HEK293 (cell line): ENCODE data around the gene TPSD1.

Source experiments
- CTCF ChIA-PET: fragments of 350-600 bp; formaldehyde crosslinking; extraction: SDS; loops from one replicate; lab custom pipeline; 2021; ENCODE audit warnings: antibody characterized with exemption; lab: Yijun Ruan, JAX
- POLR2A ChIA-PET: fragments of 300-600 bp; formaldehyde crosslinking; extraction: SDS; loops from one replicate; lab custom pipeline; 2020; ENCODE audit warnings: antibody characterized with exemption, inconsistent platforms; lab: Yijun Ruan, JAX
- H3K27ac ChIP-seq: fragments of 200-500 bp; sonication (Bioruptor generic); 2 replicates; pipeline ENCODE4 v1.5.1; 2014; ENCODE audit warnings: low read depth, low read length, control low read depth, inconsistent platforms; ENCODE audit errors: extremely low read depth
- H3K36me3 ChIP-seq, 2 experiments: fragments of 200-500 bp in 1 of 2; sonication (Bioruptor generic) in 1 of 2; 1 replicate in 1 of 2; 2 replicates in 1 of 2; pipeline ENCODE4 v1.5.1; 2014 to 2017; ENCODE audit warnings: inconsistent platforms in 2 of 2, low read length in 2 of 2; ENCODE audit not compliant: control insufficient read depth in 2 of 2, insufficient read depth in 1 of 2
- H3K4me1 ChIP-seq: fragments of 200-500 bp; sonication (Bioruptor generic); 2 replicates; pipeline ENCODE4 v1.5.1; 2014; ENCODE audit warnings: mild to moderate bottlenecking, low read length, inconsistent platforms; ENCODE audit not compliant: control insufficient read depth, insufficient read depth
- H3K4me3 ChIP-seq: 2 replicates; pipeline ENCODE4 v1.5.1; 2011; ENCODE audit warnings: low read depth, mild to moderate bottlenecking, control low read depth, low read length, moderate library complexity
- H3K9me3 ChIP-seq: fragments of 200-500 bp; sonication (Bioruptor generic); 2 replicates; pipeline ENCODE4 v1.5.1; 2014; ENCODE audit warnings: low read depth, low read length, inconsistent platforms; ENCODE audit not compliant: control insufficient read depth, insufficient read depth
- EGR2 ChIP-seq: fragments of 450-650 bp; formaldehyde crosslinking; IDR thresholded peaks from 2 replicates; pipeline ENCODE4 v1.5.1; 2016; ENCODE audit warnings: low read depth, missing biosample characterization, missing genetic modification characterization
- GLIS2 ChIP-seq: fragments of 450-650 bp; formaldehyde crosslinking; IDR thresholded peaks from 2 replicates; pipeline ENCODE4 v1.5.1; 2016; ENCODE audit warnings: missing biosample characterization, missing genetic modification characterization
- KLF1 ChIP-seq: fragments of 450-650 bp; formaldehyde crosslinking; IDR thresholded peaks from 2 replicates; pipeline ENCODE4 v1.5.1; 2016; ENCODE audit warnings: missing biosample characterization, missing genetic modification characterization
- KLF10 ChIP-seq: fragments of 450-650 bp; IDR thresholded peaks from 2 replicates; pipeline ENCODE4 v1.5.1; 2018; ENCODE audit warnings: missing biosample characterization, mild to moderate bottlenecking, missing genetic modification characterization
- OVOL3 ChIP-seq: fragments of 450-650 bp; formaldehyde crosslinking; IDR thresholded peaks from 2 replicates; pipeline ENCODE4 v1.5.1; 2016; ENCODE audit warnings: missing biosample characterization, missing genetic modification characterization
- SP2 ChIP-seq: fragments of 450-650 bp; formaldehyde crosslinking; IDR thresholded peaks from 2 replicates; pipeline ENCODE4 v1.5.1; 2016; ENCODE audit warnings: missing biosample characterization, missing genetic modification characterization
- TCF7L2 ChIP-seq: IDR thresholded peaks from 2 replicates; pipeline ENCODE4 v1.6.1; 2011; ENCODE audit warnings: low read depth, mild to moderate bottlenecking, inconsistent platforms, low read length, moderate library complexity, borderline replicate concordance
- TRIM28 ChIP-seq: IDR thresholded peaks from 2 replicates; pipeline ENCODE4 v1.6.1; 2011; ENCODE audit warnings: low read length, control low read depth, borderline replicate concordance
- ZBTB44 ChIP-seq: fragments of 450-650 bp; IDR thresholded peaks from 2 replicates; pipeline ENCODE4 v1.5.1; 2018; ENCODE audit warnings: missing biosample characterization, mild to moderate bottlenecking, missing genetic modification characterization
- ZFHX2 ChIP-seq: fragments of 450-650 bp; formaldehyde crosslinking; conservative IDR thresholded peaks from 2 replicates; pipeline ENCODE4 v1.5.1; 2016; ENCODE audit warnings: missing biosample characterization, missing genetic modification characterization
- ZFP41 ChIP-seq: fragments of 450-650 bp; formaldehyde crosslinking; IDR thresholded peaks from 2 replicates; pipeline ENCODE4 v1.5.1; 2016; ENCODE audit warnings: missing biosample characterization, missing genetic modification characterization, borderline replicate concordance
- ZIC2 ChIP-seq: fragments of 450-650 bp; formaldehyde crosslinking; IDR thresholded peaks from 2 replicates; pipeline ENCODE4 v1.5.1; 2016; ENCODE audit warnings: missing biosample characterization, missing genetic modification characterization
- ZNF239 ChIP-seq: fragments of 450-650 bp; formaldehyde crosslinking; IDR thresholded peaks from 2 replicates; pipeline ENCODE4 v1.5.1; 2016; ENCODE audit warnings: missing biosample characterization, missing genetic modification characterization
- ZNF26 ChIP-seq: fragments of 450-650 bp; formaldehyde crosslinking; IDR thresholded peaks from 2 replicates; pipeline ENCODE4 v1.5.1; 2016; ENCODE audit warnings: missing biosample characterization, missing genetic modification characterization
- ZNF280C ChIP-seq: fragments of 450-650 bp; formaldehyde crosslinking; IDR thresholded peaks from 2 replicates; pipeline ENCODE4 v1.5.1; 2016; ENCODE audit warnings: missing biosample characterization, missing genetic modification characterization
- ZNF302 ChIP-seq: fragments of 450-650 bp; formaldehyde crosslinking; IDR thresholded peaks from 2 replicates; pipeline ENCODE4 v1.5.1; 2016; ENCODE audit warnings: missing biosample characterization, missing genetic modification characterization, low read depth
- ZNF404 ChIP-seq: fragments of 450-650 bp; formaldehyde crosslinking; IDR thresholded peaks from 2 replicates; pipeline ENCODE4 v1.5.1; 2017; ENCODE audit warnings: missing biosample characterization, missing genetic modification characterization
- ZNF426 ChIP-seq: fragments of 450-650 bp; formaldehyde crosslinking; IDR thresholded peaks from 2 replicates; pipeline ENCODE4 v1.5.1; 2017; ENCODE audit warnings: missing biosample characterization, missing genetic modification characterization, mild to moderate bottlenecking, inconsistent platforms, moderate library complexity
- ZNF626 ChIP-seq: fragments of 450-650 bp; sonication (Bioruptor Pico); formaldehyde crosslinking; IDR thresholded peaks from 2 replicates; pipeline ENCODE4 v1.5.1; 2018; ENCODE audit warnings: missing biosample characterization, missing genetic modification characterization, inconsistent platforms
- ZNF785 ChIP-seq: fragments of 450-650 bp; formaldehyde crosslinking; IDR thresholded peaks from 2 replicates; pipeline ENCODE4 v1.5.1; 2016; ENCODE audit warnings: missing biosample characterization, missing genetic modification characterization
- ZNF791 ChIP-seq: fragments of 450-650 bp; formaldehyde crosslinking; IDR thresholded peaks from 2 replicates; pipeline ENCODE4 v1.5.1; 2016; ENCODE audit warnings: missing biosample characterization, missing genetic modification characterization
- ZSCAN16 ChIP-seq: fragments of 450-650 bp; formaldehyde crosslinking; IDR thresholded peaks from 2 replicates; pipeline ENCODE4 v1.5.1; 2016; ENCODE audit warnings: missing biosample characterization, missing genetic modification characterization

TPSD1 gene

GRCh38 chr16:1287982-1288670, 32.3 kb downstream of the TPSD1 start:
- CTCF ChIA-PET, result interaction anchor here (1.0 kb wide), 1 partner anchor 28 kb away, joined by 3 read pairs; no protein-coding TSS in a partner anchor
- TF ChIP-seq ZNF239 (tag by site-specific recombination), result no peak
- TF ChIP-seq GLIS2 (tag by site-specific recombination), result 0 out of 2 replicates have a peak, but pooled peaks have one; percentile 12
- H3K4me1 ChIP-seq, result no peaks in the 10 kb centered on the region
- H3K9me3 ChIP-seq, result no peaks in the 10 kb centered on the region
- POLR2A ChIA-PET, result no interaction called here
- no peak overlapping the region for H3K27ac ChIP-seq
- H3K36me3 ChIP-seq, result no peaks in the 10 kb centered on the region
- H3K4me3 ChIP-seq, result no peak overlapping the region

- Histone ChIP-seq H3K9me3 (no peaks in the 10 kb centered on the region), H3K27ac (no peak overlapping the region), H3K36me3 (no peaks in the 10 kb centered on the region), H3K4me3 (no peak overlapping the region), H3K4me1 (no peaks in the 10 kb centered on the region)
- ChIA-PET POLR2A (interaction anchor here (0.6 kb wide), 1 partner anchor 15 kb away, joined by 4 read pairs; no protein-coding TSS in a partner anchor), CTCF (no interaction called here)
- peak; percentile 69 for TF ChIP-seq ZFHX2 (tag by site-specific recombination)
- no peak for TF ChIP-seq OVOL3 (tag by site-specific recombination)
- TF ChIP-seq ZSCAN16, result no peak
- TF ChIP-seq ZNF791 (tag by site-specific recombination), result no peak
- TF ChIP-seq SP2 (tag by site-specific recombination), result peak; percentile 35
- no peak for TF ChIP-seq TRIM28
- peak; percentile 80 for TF ChIP-seq KLF1 (tag by site-specific recombination)
- no peak for TF ChIP-seq ZBTB44 (tag by site-specific recombination)
- TF ChIP-seq ZNF26 (tag by site-specific recombination), result no peak
- TF ChIP-seq ZNF280C (tag by site-specific recombination), result no peak
- TF ChIP-seq ZNF426 (tag by site-specific recombination), result no peak
- no peak for TF ChIP-seq ZNF785 (tag by site-specific recombination)
- TF ChIP-seq EGR2 (tag by site-specific recombination), result peak; percentile 36; the same call in 1 of the 2 replicates
- no peak for TF ChIP-seq ZNF239 (tag by site-specific recombination)
- TF ChIP-seq ZNF302, result no peak
- TF ChIP-seq ZIC2, result peak; percentile 85
- no peak for TF ChIP-seq ZNF626 (tag by site-specific recombination)
- no peak for TF ChIP-seq KLF10 (tag by site-specific recombination)
- no peak for TF ChIP-seq ZNF404
- no peak for TF ChIP-seq TCF7L2
- no peak for TF ChIP-seq ZFP41
These were observed 33.1 kb downstream of the TPSD1 start for GRCh38 chr16:1288813-1289476.
